ENCODE data around the gene NPAT. TPM values are rescaled to one million over a fixed set of nuclear protein-coding genes. Genes with fewer than 3 reads are reported as not detected.

NPAT gene
- total RNA-seq, 1 donor from 2014 or later, result 15.7 TPM

DNA sequence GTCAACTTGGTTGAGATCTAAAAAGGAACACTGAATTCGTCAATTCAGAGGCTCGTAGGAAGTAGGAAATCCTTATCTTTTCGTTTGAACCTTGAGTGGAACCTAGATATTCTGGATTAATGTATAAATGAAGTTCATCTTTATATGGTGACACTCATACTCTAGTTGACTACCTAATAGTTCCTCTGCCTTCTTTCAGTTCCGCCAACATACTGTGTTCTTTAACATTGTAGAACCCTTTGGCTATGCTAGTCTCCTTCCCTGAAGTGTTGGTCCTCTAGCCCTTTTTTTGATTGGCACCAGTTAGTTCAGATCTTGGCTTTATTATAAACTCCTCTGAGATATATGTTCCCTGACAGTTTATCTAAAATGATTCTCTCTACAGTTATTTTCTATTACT lies 1.9 kb upstream of the NPAT start:
- no peaks in the 10 kb centered on the region for H3K9me3 Mint-ChIP-seq (ENCODE audit: unreplicated experiment)

DNA sequence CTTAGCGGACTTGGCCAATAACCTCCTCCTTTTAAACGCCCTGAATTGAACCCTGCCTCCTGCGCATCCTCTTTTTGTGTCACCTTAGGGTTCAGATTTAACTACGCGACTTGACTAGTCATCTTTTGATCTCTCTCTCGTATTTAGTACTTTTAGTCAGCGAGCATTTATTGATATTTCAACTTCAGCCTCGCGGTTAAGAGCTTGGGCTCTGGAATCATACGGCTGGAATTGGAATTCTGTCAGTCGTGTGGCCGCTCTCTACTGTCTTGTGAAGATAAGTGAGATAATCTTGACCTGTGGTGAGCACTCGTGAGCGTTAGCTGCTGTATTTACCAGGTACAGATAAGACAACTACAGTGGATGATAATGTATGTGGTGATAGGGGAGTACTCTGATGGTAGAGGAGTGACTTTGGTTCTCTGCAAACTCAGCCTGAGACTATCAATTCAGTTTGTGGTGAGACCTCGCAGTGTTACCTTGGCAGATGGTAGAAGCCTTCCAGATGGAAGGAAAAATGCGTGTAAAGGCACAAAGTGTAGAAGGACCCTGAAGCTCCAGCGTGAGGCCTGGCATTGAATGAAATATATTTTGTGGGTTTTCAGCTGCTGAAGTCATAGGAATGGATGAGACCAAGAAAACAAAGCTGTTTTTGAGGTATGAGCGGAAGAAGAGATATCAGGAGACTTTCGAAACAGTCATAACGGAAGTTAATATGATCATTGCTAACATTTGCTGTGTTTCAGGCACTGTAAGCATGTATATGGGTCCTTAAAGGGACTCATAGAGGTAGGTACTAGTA lies 1.1 kb upstream of the NPAT start:
- peaks cover 1% of the 10 kb centered on the region for H3K36me3 Mint-ChIP-seq (ENCODE audit: low read depth, unreplicated experiment)
- TF ChIP-seq, protein P1, sequence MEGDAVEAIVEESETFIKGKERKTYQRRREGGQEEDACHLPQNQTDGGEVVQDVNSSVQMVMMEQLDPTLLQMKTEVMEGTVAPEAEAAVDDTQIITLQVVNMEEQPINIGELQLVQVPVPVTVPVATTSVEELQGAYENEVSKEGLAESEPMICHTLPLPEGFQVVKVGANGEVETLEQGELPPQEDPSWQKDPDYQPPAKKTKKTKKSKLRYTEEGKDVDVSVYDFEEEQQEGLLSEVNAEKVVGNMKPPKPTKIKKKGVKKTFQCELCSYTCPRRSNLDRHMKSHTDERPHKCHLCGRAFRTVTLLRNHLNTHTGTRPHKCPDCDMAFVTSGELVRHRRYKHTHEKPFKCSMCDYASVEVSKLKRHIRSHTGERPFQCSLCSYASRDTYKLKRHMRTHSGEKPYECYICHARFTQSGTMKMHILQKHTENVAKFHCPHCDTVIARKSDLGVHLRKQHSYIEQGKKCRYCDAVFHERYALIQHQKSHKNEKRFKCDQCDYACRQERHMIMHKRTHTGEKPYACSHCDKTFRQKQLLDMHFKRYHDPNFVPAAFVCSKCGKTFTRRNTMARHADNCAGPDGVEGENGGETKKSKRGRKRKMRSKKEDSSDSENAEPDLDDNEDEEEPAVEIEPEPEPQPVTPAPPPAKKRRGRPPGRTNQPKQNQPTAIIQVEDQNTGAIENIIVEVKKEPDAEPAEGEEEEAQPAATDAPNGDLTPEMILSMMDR (IDR thresholded peaks at IDR 0.05; ENCODE audit: unreplicated experiment), result no peak
- no peak overlapping the region for H3K4me3 Mint-ChIP-seq (ENCODE audit: unreplicated experiment)
- H3K27ac Mint-ChIP-seq (ENCODE audit: unreplicated experiment), result no peak overlapping the region
- H3K27me3 Mint-ChIP-seq (ENCODE audit: unreplicated experiment), result peaks cover 10% of the 10 kb centered on the region
- no peaks in the 10 kb centered on the region for H3K9me3 Mint-ChIP-seq (ENCODE audit: unreplicated experiment)
- peaks cover 41% of the 10 kb centered on the region for H3K4me1 Mint-ChIP-seq (ENCODE audit: unreplicated experiment)
- no peak for DNase-seq (ENCODE audit: low spot score)

More for the DNA sequence above, 1.9 kb upstream of the NPAT start:
- Mint-ChIP-seq H3K4me3 (ENCODE audit: unreplicated experiment) (peak overlapping the region; percentile 47), H3K36me3 (ENCODE audit: low read depth, unreplicated experiment) (peaks cover 3% of the 10 kb centered on the region), H3K27ac (ENCODE audit: unreplicated experiment) (peak overlapping the region; percentile 44), H3K4me1 (ENCODE audit: unreplicated experiment) (peaks cover 36% of the 10 kb centered on the region), H3K27me3 (ENCODE audit: unreplicated experiment) (peaks cover 10% of the 10 kb centered on the region)
- DNase-seq (ENCODE audit: low spot score), result no peak
- TF ChIP-seq, protein P1 (IDR thresholded peaks at IDR 0.05; ENCODE audit: unreplicated experiment), result no peak

DNA sequence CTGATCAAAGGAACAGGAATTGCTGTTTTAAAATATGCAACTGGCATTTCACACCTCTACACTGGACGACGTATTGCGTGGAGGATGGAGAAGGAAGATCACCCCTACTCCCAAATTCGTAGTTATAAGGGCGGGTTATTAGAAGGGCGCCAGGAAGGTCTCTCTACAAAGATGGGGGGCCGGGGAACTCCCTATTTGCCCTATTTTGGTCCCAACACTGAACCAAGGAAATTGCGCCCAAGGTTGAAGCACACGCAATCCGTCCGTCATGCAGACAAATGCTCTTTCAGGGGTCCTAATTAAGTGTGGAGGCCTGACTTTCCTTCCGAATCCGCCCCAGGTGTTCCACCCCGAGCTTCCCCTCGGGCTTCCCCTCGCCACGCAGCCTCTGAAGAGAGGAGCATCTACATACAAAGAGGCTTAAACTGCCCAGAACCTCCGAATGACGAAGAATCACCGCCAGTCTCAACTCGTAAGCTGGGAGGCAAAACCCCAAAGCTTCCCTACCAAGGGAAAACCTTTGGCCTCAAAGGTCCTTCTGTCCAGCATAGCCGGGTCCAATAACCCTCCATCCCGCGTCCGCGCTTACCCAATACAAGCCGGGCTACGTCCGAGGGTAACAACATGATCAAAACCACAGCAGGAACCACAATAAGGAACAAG lies 396 bp downstream of the NPAT start:
- Mint-ChIP-seq H3K9me3 (ENCODE audit: unreplicated experiment) (no peaks in the 10 kb centered on the region), H3K27ac (ENCODE audit: unreplicated experiment) (no peak overlapping the region), H3K27me3 (ENCODE audit: unreplicated experiment) (peaks cover 10% of the 10 kb centered on the region), H3K36me3 (ENCODE audit: low read depth, unreplicated experiment) (no peaks in the 10 kb centered on the region), H3K4me3 (ENCODE audit: unreplicated experiment) (no peak overlapping the region), H3K4me1 (ENCODE audit: unreplicated experiment) (peaks cover 41% of the 10 kb centered on the region)
- DNase-seq (ENCODE audit: low spot score), result no peak
- TF ChIP-seq, protein P1 (IDR thresholded peaks at IDR 0.05; ENCODE audit: unreplicated experiment), result no peak

DNA sequence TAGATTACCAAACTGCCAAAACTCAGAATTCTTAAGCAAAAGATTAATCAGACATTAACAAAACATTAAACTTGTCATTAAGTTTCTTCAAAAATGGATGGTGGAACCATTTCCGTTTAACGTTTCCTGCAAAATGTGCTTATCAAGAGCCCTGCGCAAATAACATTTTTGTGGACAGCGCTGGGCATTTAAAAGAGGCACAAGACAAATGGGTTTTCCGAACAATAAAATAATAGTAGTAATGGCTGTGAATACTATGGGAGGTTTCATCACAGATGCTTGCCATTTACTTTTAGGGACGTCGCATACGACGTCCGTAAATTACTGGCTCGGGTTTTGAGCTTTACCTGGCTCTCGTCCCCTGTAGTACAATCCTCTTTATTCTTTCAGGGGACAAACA lies 1.1 kb downstream of the NPAT start:
- Mint-ChIP-seq H3K4me1 (ENCODE audit: unreplicated experiment) (peaks cover 41% of the 10 kb centered on the region), H3K27ac (ENCODE audit: unreplicated experiment) (no peak overlapping the region), H3K36me3 (ENCODE audit: low read depth, unreplicated experiment) (no peaks in the 10 kb centered on the region), H3K27me3 (ENCODE audit: unreplicated experiment) (peaks cover 10% of the 10 kb centered on the region), H3K4me3 (ENCODE audit: unreplicated experiment) (no peak overlapping the region), H3K9me3 (ENCODE audit: unreplicated experiment) (no peaks in the 10 kb centered on the region)
- TF ChIP-seq, protein P1 (IDR thresholded peaks at IDR 0.05; ENCODE audit: unreplicated experiment), result no peak
- no peak for DNase-seq (ENCODE audit: low spot score)

Data from endothelial cell (in vitro differentiated cells).